Central memory CD4-positive, alpha-beta T cell (primary cell): ENCODE data around the gene RFK.
A peak's percentile ranks its signal among the peaks of the same experiment; 100 is the strongest.
"Not testable (repeated sequence)": the region's sequence is repeated elsewhere in the genome, so short reads cannot be mapped to it uniquely, and the experiment has no call there.

Experiments
- DNase-seq: peaks from one replicate; pipeline ENCODE4 v3.0.0; 2022
- total RNA-seq, 3 experiments: gene quantifications; one replicate each; lab custom pipeline; 2026; lab: John Stamatoyannopoulos, UW

Gene RFK
- total RNA-seq = 12.0 to 43.0 (median 41.6) reads per million in 3 experiments

- peak; percentile 92 for DNase-seq
Observed at GRCh38 chr9:76394195-76394959, at the start of gene RFK. TSS of gene RFK (minus strand) at chr9:76394426. CDS start at chr9:76394171, 255 bp downstream.

GRCh38 chr9:76443887-76444286 lies 49.7 kb upstream of the RFK start:
- DNase-seq = no peak

GRCh38 chr9:76441551-76442322 lies 47.5 kb upstream of the RFK start:
- no peak for DNase-seq

- DNase-seq = no peak
Observed at GRCh38 chr9:76438841-76439588, 44.8 kb upstream of the RFK start.

- not testable (repeated sequence) for DNase-seq
Observed at GRCh38 chr9:76437017-76437699, 42.9 kb upstream of the RFK start.

GRCh38 chr9:76434897-76435296 lies 40.7 kb upstream of the RFK start:
- not testable (repeated sequence) for DNase-seq

- DNase-seq = no peak
Observed at GRCh38 chr9:76433836-76434235, 39.6 kb upstream of the RFK start.

GRCh38 chr9:76433406-76433805 lies 39.2 kb upstream of the RFK start:
- no peak for DNase-seq

GRCh38 chr9:76431601-76432000 lies 37.4 kb upstream of the RFK start:
- no peak for DNase-seq

- DNase-seq = no peak
Observed at GRCh38 chr9:76426807-76427419, 32.7 kb upstream of the RFK start.

GRCh38 chr9:76425677-76426453 lies 31.6 kb upstream of the RFK start:
- DNase-seq = no peak

- no peak for DNase-seq
Observed at GRCh38 chr9:76424491-76424890, 30.3 kb upstream of the RFK start.

GRCh38 chr9:76423216-76424177 lies 29.3 kb upstream of the RFK start:
- peak; percentile 35 for DNase-seq

GRCh38 chr9:76419782-76420380 lies 25.7 kb upstream of the RFK start:
- DNase-seq = no peak

GRCh38 chr9:76417394-76417793 lies 23.2 kb upstream of the RFK start:
- no peak for DNase-seq

- no peak for DNase-seq
Observed at GRCh38 chr9:76415731-76416130, 21.5 kb upstream of the RFK start.

GRCh38 chr9:76415154-76415553 lies 20.9 kb upstream of the RFK start:
- DNase-seq = no peak

GRCh38 chr9:76414661-76415060 lies 20.4 kb upstream of the RFK start:
- no peak for DNase-seq

GRCh38 chr9:76413658-76414057 lies 19.4 kb upstream of the RFK start:
- DNase-seq = no peak

- DNase-seq = no peak
Observed at GRCh38 chr9:76412638-76413037, 18.4 kb upstream of the RFK start.
